ENCODE results near the gene ATRNL1. TPM values are rescaled to one million over a fixed set of nuclear protein-coding genes. Genes with fewer than 3 reads are reported as not detected.

The ATRNL1 gene
- polyA plus RNA-seq (2011; rRNA removed): 0.08 and 0.13 TPM in 2 replicates
- polyA plus RNA-seq (2012; cell fraction: cytosol; rRNA removed): 0.03 and 0.04 TPM in 2 replicates
- polyA plus RNA-seq (2012; cell fraction: nucleus; rRNA removed): 0.02 and 0.12 TPM in 2 replicates
- 0.21 to 0.34 TPM (median 0.28 TPM) in 3 replicates for polyA plus RNA-seq (2017; fragmentation: RNase III; extraction: RNeasy Plus Mini Kit Qiagen cat#74134 plus additional on column Dnase treatment)
- 0.24 and 0.58 TPM in 2 replicates for polyA minus RNA-seq (2011; rRNA and poly(A)+ RNA removed)

- Histone ChIP-seq H3K4me3 (peak within 1 kb of the TSS; percentile 84), H3K4me2 (peak within 1 kb of the TSS; percentile 99), H3K4me1 (peaks cover 5% of the 10 kb centered on the region; the same call in 1 of the 3 replicates), H3K27ac (peak within 1 kb of the TSS; percentile 34 to 80; a peak in 5 of 6 replicates), H3K9me3 (no peaks in the 10 kb centered on the region)
- POLR2A ChIA-PET: interaction anchor here (0.7 kb wide), 1 partner anchor 19 kb away, joined by 3 read pairs; no protein-coding TSS in a partner anchor
- CTCF ChIA-PET: interaction anchor here (1.2 kb wide), 1 partner anchor 24 kb away, joined by 3 read pairs; no protein-coding TSS in a partner anchor
- 0% methylated on average over 1 of the region's 70 CpGs for WGBS (ENCODE audit: missing lambda C conversion rate)
- DNase-seq (ENCODE audit: low read depth in 1 of 2, low spot score in 1 of 2) (peak in 1 of 2 experiments; percentile 24), FAIRE-seq (no peak), ATAC-seq (peak; percentile 74 to 75)
- no peak for TF ChIP-seq GATA3 (IDR thresholded peaks at IDR 0.05; ENCODE audit: borderline replicate concordance)
- no peak for TF ChIP-seq NFE2L2 (conservative IDR thresholded peaks at IDR 0.05; ENCODE audit: low read length)
- 0 out of 2 replicates have a peak, but pooled peaks have one; percentile 24 for TF ChIP-seq RNF2 (IDR thresholded peaks at IDR 0.05; ENCODE audit: borderline replicate concordance, low read depth)
- TF ChIP-seq TP53 (CRISPR knock-in tag; IDR thresholded peaks at IDR 0.05): no peak
Observed at GRCh38 chr10:115093286-115093775, at the start of gene ATRNL1. ATRNL1 (plus strand) TSS chr10:115093365; CDS start chr10:115093751, 386 bp downstream.

GRCh38 chr10:115043719-115044118 is 49.4 kb upstream of the ATRNL1 start:
- 46% methylated on average over 4 of the region's 4 CpGs for WGBS (ENCODE audit: missing lambda C conversion rate)
- Histone ChIP-seq H3K9me3 (no peaks in the 10 kb centered on the region; the same call in 2 of the 3 replicates), H3K27ac (no peak overlapping the region), H3K4me3 (no peak overlapping the region), H3K4me2 (no peak overlapping the region), H3K4me1 (no peaks in the 10 kb centered on the region)
- POLR2A ChIA-PET: no interaction called here
- DNase-seq (ENCODE audit: low read depth in 1 of 2, low spot score in 1 of 2) (no peak), FAIRE-seq (no peak), ATAC-seq (no peak)
- TF ChIP-seq FOXS1 (CRISPR knock-in tag; IDR thresholded peaks at IDR 0.05): no peak
- no peak for TF ChIP-seq NR3C1 (IDR thresholded peaks at IDR 0.05)
- no peak for TF ChIP-seq GATA3 (IDR thresholded peaks at IDR 0.05; ENCODE audit: borderline replicate concordance)
- TF ChIP-seq CEBPB (IDR thresholded peaks at IDR 0.05): no peak
- no peak for TF ChIP-seq REST (IDR thresholded peaks at IDR 0.05)
- no peak for TF ChIP-seq RCOR1 (IDR thresholded peaks at IDR 0.05; ENCODE audit: low read depth, low read length)
- TF ChIP-seq FOSB (CRISPR knock-in tag; IDR thresholded peaks at IDR 0.05): no peak
- TF ChIP-seq RFX5 (IDR thresholded peaks at IDR 0.05): no peak
- TF ChIP-seq HMGXB4 (CRISPR knock-in tag; IDR thresholded peaks at IDR 0.05; ENCODE audit: borderline replicate concordance): no peak
- TF ChIP-seq EHMT2 (IDR thresholded peaks at IDR 0.05; ENCODE audit: low read depth): no peak
- no peak for TF ChIP-seq ELK1 (IDR thresholded peaks at IDR 0.05; ENCODE audit: low read depth, low read length)
- TF ChIP-seq MAZ (IDR thresholded peaks at IDR 0.05; ENCODE audit: borderline replicate concordance, low read depth, low read length): no peak
- no peak for TF ChIP-seq ESRRA (IDR thresholded peaks at IDR 0.05; ENCODE audit: borderline replicate concordance, low read length)
- no peak for TF ChIP-seq TFCP2L1 (CRISPR knock-in tag; IDR thresholded peaks at IDR 0.05)
- no peak for TF ChIP-seq EHF (CRISPR knock-in tag; IDR thresholded peaks at IDR 0.05)
- no peak for TF ChIP-seq JUN (IDR thresholded peaks at IDR 0.05)
- CTCF ChIA-PET: no interaction called here

Measured in A549 (cell line).